HepG2 (cell line): ENCODE results near the gene TMEM14B. TPM values are rescaled to one million over a fixed set of nuclear protein-coding genes. Genes with fewer than 3 reads are reported as not detected.

Source experiments
- BRCA1 ChIP-seq: sonication (generic); formaldehyde crosslinking; IDR thresholded peaks from 2 replicates; pipeline ENCODE4 v1.4.0; 2020; ENCODE audit warnings: missing genetic modification reagents
- DBP ChIP-seq: sonication (generic); formaldehyde crosslinking; IDR thresholded peaks from 2 replicates; pipeline ENCODE4 v1.4.0; 2020; ENCODE audit warnings: missing genetic modification reagents; ENCODE audit errors: not compliant biosample characterization
- EHMT2 ChIP-seq: fragments of 200-600 bp; sonication (generic); IDR thresholded peaks from 2 replicates; pipeline ENCODE4 v1.7.0; 2017; ENCODE audit warnings: antibody characterized with exemption, low read depth, low read length, borderline replicate concordance
- ELF3 ChIP-seq: IDR thresholded peaks from 2 replicates; pipeline ENCODE4 v1.6.1; 2016; ENCODE audit warnings: missing genetic modification reagents, missing compliant biosample characterization
- HNRNPK ChIP-seq: fragments of 200-400 bp; formaldehyde crosslinking; IDR thresholded peaks from 2 replicates; pipeline ENCODE4 v1.6.1; 2018; ENCODE audit warnings: low read length, low read depth, moderate library complexity, mild to moderate bottlenecking; ENCODE audit not compliant: poor library complexity, severe bottlenecking
- KMT2B ChIP-seq: IDR thresholded peaks from 2 replicates; pipeline ENCODE4 v1.6.1; 2016; ENCODE audit warnings: missing genetic modification reagents, missing compliant biosample characterization
- MIXL1 ChIP-seq: IDR thresholded peaks from 2 replicates; pipeline ENCODE4 v1.6.1; 2016
- PHF20 ChIP-seq: sonication (generic); formaldehyde crosslinking; IDR thresholded peaks from 2 replicates; pipeline ENCODE4 v1.5.0; 2020; ENCODE audit warnings: mild to moderate bottlenecking, missing genetic modification reagents
- PREB ChIP-seq: sonication (generic); formaldehyde crosslinking; IDR thresholded peaks from 2 replicates; pipeline ENCODE4 v1.4.0; 2020; ENCODE audit warnings: missing genetic modification reagents
- PRMT3 ChIP-seq: sonication (generic); formaldehyde crosslinking; IDR thresholded peaks from 2 replicates; pipeline ENCODE4 v1.8.1; 2022; ENCODE audit warnings: low read depth, mild to moderate bottlenecking, moderate library complexity, missing genetic modification reagents, borderline replicate concordance
- RBM22 ChIP-seq: fragments of 200-400 bp; formaldehyde crosslinking; optimal IDR thresholded peaks from 2 replicates; pipeline ENCODE3; 2017; ENCODE audit warnings: mild to moderate bottlenecking, low read length, moderate library complexity
- SIN3B ChIP-seq: fragments of 150-350 bp; IDR thresholded peaks from 2 replicates; pipeline ENCODE4 v1.6.1; 2014; ENCODE audit warnings: low read length
- ZBTB1 ChIP-seq: sonication (generic); formaldehyde crosslinking; IDR thresholded peaks from 2 replicates; pipeline ENCODE4 v1.4.0; 2020; ENCODE audit warnings: missing genetic modification reagents, borderline replicate concordance
- ZNF101 ChIP-seq: sonication (generic); formaldehyde crosslinking; IDR thresholded peaks from 2 replicates; pipeline ENCODE4 v1.4.0; 2020; ENCODE audit warnings: mild to moderate bottlenecking, low read depth, missing genetic modification reagents, borderline replicate concordance
- ZNF224 ChIP-seq: sonication (generic); formaldehyde crosslinking; IDR thresholded peaks from 2 replicates; pipeline ENCODE4 v1.5.0; 2020; ENCODE audit warnings: mild to moderate bottlenecking, missing genetic modification reagents
- ZNF282 ChIP-seq: fragments of 450-650 bp; IDR thresholded peaks from 2 replicates; pipeline ENCODE4 v1.6.1; 2018; ENCODE audit not compliant: partially characterized antibody
- ZNF33B ChIP-seq: sonication (generic); formaldehyde crosslinking; IDR thresholded peaks from 2 replicates; pipeline ENCODE4 v1.5.1; 2020; ENCODE audit warnings: mild to moderate bottlenecking, missing genetic modification reagents
- ZNF496 ChIP-seq: sonication (generic); formaldehyde crosslinking; IDR thresholded peaks from 2 replicates; pipeline ENCODE4 v1.8.1; 2023; ENCODE audit warnings: mild to moderate bottlenecking, moderate library complexity, missing genetic modification reagents; ENCODE audit not compliant: insufficient replicate concordance
- ZNF547 ChIP-seq: sonication (generic); formaldehyde crosslinking; IDR thresholded peaks from 2 replicates; pipeline ENCODE4 v1.5.1; 2020; ENCODE audit warnings: mild to moderate bottlenecking, missing genetic modification reagents
- ZNF570 ChIP-seq: sonication (generic); formaldehyde crosslinking; IDR thresholded peaks from 2 replicates; pipeline ENCODE4 v1.4.0; 2020; ENCODE audit warnings: mild to moderate bottlenecking, missing genetic modification reagents, borderline replicate concordance
- ZNF770 ChIP-seq: sonication (generic); formaldehyde crosslinking; IDR thresholded peaks from 2 replicates; pipeline ENCODE4 v1.5.0; 2020; ENCODE audit warnings: mild to moderate bottlenecking, missing genetic modification reagents
- ZNF83 ChIP-seq: sonication (generic); formaldehyde crosslinking; IDR thresholded peaks from 2 replicates; pipeline ENCODE4 v1.4.0; 2020; ENCODE audit warnings: missing genetic modification reagents, mild to moderate bottlenecking, borderline replicate concordance
- ZSCAN20 ChIP-seq: sonication (generic); formaldehyde crosslinking; IDR thresholded peaks from 2 replicates; pipeline ENCODE4 v1.4.0; 2020; ENCODE audit warnings: missing genetic modification reagents, mild to moderate bottlenecking, borderline replicate concordance
- polyA plus RNA-seq, 8 experiments: library from polyadenylated mRNA; depleted of rRNA in 3 of 8; stranded (reverse) in 7 of 8; unstranded in 1 of 8; fragments of >200 nt; fragmentation: Illumina TruSeq in 4 of 8; extraction: Trizol in 4 of 8; gene quantifications; 2 replicates each; pipeline versions ENCODE4 v1.2.1 to v1.2.3, GENCODE V29; 2011 to 2016; ENCODE audit warnings: low read depth in 4 of 8, missing spikeins in 1 of 8, mixed read lengths in 1 of 8; ENCODE audit not compliant: insufficient read depth in 1 of 8
- total RNA-seq, 5 experiments: library from RNA; depleted of rRNA; stranded (reverse); fragments of >200 nt; fragmentation: Illumina TruSeq; extraction: Trizol; gene quantifications; 2 replicates each; pipeline ENCODE4 v1.2.3, GENCODE V29; 2016; ENCODE audit warnings: low read depth in 1 of 5
- TF ChIP-seq, protein P1 (sequence below): sonication (generic); formaldehyde crosslinking; IDR thresholded peaks from 2 replicates; pipeline ENCODE4 v1.4.0; 2020; ENCODE audit warnings: missing genetic modification reagents
- TF ChIP-seq, protein P2 (sequence below): IDR thresholded peaks from 2 replicates; pipeline ENCODE4 v1.6.1; 2012; ENCODE audit warnings: inconsistent platforms

The TMEM14B gene
- total and polyA plus RNA-seq, 2 of the 13 experiments (the other 11 are each of a cell fraction or from before 2014, with no cell fraction given): 133 to 200 TPM

- TF ChIP-seq ZNF83 (0 out of 2 replicates have a peak, but pooled peaks have one; percentile 64), DBP (CRISPR knock-in tag) (peak; percentile 64), PRMT3 (CRISPR knock-in tag) (no peak), ZNF101 (CRISPR knock-in tag) (peak; percentile 86; the same call in 1 of the 2 replicates), ELF3 (CRISPR knock-in tag) (peak; percentile 86), ZNF547 (peak; percentile 89), ZNF570 (CRISPR knock-in tag) (peak; percentile 68; the same call in 1 of the 2 replicates), ZSCAN20 (0 out of 2 replicates have a peak, but pooled peaks have one; percentile 78), KMT2B (peak; percentile 82), ZNF496 (no peak), ZNF224 (CRISPR knock-in tag) (0 out of 2 replicates have a peak, but pooled peaks have one; percentile 28), PREB (no peak), MIXL1 (CRISPR knock-in tag) (peak; percentile 67; the same call in 1 of the 2 replicates), ZBTB1 (no peak), RBM22 (no peak), ZNF33B (CRISPR knock-in tag) (no peak; the same call in 1 of the 2 replicates), SIN3B (no peak), ZNF282 (no peak), PHF20 (CRISPR knock-in tag) (peak; percentile 82), HNRNPK (peak; percentile 48), EHMT2 (no peak), ZNF770 (CRISPR knock-in tag) (peak; percentile 86), BRCA1 (CRISPR knock-in tag) (peak; percentile 89)
- TF ChIP-seq, protein P1, sequence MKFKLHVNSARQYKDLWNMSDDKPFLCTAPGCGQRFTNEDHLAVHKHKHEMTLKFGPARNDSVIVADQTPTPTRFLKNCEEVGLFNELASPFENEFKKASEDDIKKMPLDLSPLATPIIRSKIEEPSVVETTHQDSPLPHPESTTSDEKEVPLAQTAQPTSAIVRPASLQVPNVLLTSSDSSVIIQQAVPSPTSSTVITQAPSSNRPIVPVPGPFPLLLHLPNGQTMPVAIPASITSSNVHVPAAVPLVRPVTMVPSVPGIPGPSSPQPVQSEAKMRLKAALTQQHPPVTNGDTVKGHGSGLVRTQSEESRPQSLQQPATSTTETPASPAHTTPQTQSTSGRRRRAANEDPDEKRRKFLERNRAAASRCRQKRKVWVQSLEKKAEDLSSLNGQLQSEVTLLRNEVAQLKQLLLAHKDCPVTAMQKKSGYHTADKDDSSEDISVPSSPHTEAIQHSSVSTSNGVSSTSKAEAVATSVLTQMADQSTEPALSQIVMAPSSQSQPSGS (CRISPR knock-in tag): peak; percentile 72; the same call in 1 of the 2 replicates
- TF ChIP-seq, protein P2, sequence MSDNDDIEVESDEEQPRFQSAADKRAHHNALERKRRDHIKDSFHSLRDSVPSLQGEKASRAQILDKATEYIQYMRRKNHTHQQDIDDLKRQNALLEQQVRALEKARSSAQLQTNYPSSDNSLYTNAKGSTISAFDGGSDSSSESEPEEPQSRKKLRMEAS: peak; percentile 96
These were observed 24.6 kb upstream of the TMEM14B start, which contains the start of gene TMEM14C (continued) for GRCh38 chr6:10722820-10723566.
